ENCODE data around the gene TRAF5.
A peak's percentile ranks its signal among the peaks of the same experiment; 100 is the strongest.
"Not testable (repeated sequence)": the region's sequence is repeated elsewhere in the genome, so short reads cannot be mapped to it uniquely, and the experiment has no call there.

Gene TRAF5

DNA sequence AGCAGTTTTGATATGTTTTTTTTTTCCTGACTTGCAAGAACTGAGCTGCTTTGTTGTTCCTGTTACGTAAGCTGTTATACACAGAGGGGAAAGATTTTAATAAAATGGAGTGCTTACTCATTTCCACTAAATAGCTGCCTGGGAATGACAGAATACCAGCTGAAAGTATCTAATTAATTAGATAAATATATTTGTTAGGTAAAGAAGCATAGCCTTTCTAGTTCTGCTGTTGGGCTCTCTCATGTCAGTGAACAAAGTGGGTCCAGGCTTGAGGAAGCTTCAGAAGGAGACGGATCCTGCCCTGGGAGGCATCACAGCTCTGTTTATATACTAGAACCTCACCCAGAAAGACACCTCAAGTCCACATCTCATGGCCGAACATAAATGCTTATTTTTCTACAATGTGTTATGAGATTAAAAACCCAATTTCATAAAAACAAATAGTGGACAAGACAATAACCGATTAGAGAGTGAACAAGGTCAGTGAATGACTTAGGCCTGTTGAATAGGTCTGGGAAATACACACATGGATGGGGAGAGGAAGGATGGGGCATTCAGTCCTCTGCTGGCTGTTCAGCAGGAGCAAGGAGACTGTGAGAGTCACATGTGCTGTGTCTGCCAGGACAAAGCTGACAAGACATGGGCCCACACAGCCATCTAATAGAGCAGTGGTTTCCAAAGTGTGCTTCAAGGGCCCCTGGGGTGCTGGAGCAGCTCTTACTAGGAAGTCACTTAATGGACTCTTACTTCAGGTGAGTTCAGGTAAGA is 20.6 kb downstream of the TRAF5 start:
- no peak for DNase-seq (ENCODE audit: low spot score)

DNA sequence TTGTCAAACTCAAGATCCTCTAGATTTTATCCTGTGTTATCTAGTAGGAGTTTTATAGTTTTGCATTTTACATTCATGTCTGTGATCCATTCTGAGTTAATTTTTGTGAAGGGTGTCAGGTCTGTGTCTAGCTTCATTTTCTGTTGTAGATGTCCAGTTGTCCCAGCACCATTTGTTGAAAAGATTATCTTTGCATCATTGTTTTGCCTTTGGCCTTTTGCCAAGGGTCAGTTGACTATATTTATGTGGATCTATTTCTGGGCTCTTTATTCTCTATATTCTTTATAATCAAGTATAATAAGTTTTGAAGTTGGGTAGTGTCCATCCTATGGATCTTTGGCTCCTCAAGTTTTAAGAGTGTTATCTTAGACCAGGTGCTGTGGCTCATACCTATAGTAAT is 21.9 kb downstream of the TRAF5 start:
- no peak for DNase-seq (ENCODE audit: low spot score)

DNA sequence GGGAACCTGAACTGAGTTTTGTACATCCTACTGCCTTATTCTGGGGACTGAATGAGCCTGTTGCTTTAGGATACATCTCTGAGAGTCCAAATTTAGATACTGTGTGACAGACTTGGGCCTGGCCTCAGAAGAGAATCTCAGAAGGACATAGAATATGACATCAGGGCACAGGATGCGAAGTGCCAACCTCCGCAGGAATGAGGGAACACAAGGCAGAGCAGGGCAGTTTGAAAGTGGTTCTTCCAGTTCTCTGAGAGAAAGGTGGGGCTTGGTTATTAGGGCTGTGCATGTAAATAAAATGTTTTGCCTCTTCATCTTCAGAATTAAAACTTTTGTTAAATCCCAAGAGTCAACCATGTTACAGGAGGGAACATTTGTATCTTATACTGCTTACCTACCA is 23.1 kb downstream of the TRAF5 start:
- DNase-seq (ENCODE audit: low spot score), result no peak

DNA sequence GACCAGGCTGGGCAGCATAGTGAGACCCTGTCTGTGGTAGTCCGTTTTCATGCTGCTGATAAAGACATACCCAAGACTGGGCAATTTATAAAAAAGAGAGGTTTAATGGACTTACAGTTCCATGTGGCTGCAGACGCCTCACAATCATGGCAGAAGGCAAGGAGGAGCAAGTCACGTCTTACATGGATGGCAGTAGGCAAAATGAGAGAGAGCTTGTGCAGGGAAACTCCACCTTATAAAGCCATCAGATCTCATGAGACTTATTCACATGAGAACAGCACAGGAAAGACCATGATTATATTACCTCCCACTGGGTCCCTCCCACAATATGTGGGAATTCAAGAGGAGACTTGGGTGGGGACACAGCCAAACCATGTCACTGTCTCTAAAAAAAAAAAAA is 25.4 kb downstream of the TRAF5 start:
- DNase-seq (ENCODE audit: low spot score), result not testable (repeated sequence)

DNA sequence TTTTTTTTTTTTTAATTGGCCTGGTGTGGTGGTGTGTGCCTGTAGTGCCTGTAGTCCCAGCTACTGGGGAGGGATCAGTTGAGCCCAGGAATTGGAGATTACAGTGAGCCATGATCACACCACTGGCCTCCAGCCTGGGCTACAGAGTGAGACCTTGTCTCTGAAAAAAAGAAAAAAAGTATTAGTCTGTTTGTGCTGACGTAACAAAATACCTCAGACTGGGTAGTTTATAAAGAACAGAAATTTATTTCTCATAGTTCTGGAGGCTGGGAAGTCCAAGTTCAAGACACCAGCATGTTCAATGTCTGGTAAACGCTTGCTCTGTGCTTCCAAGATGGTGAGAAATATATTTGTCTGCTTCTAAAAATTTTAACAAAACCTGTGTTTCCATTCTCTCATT is 25.8 kb downstream of the TRAF5 start:
- DNase-seq (ENCODE audit: low spot score), result no peak

DNA sequence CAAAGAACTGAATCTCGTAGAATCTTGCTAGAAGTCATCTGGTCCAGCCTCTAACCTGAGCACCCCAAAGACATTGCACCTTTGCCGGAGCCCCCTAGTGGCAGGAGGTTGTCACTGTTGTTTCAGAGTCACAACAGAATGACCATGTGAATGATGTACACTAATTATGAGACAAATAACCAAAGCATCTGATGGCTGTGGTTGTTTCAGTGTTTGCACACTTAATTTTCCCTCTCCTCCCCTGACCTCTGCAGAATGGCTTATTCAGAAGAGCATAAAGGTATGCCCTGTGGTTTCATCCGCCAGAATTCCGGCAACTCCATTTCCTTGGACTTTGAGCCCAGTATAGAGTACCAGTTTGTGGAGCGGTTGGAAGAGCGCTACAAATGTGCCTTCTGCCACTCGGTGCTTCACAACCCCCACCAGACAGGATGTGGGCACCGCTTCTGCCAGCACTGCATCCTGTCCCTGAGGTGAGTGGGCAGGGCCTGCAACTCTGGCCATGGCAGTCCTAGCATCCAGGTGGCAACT is 26.4 kb downstream of the TRAF5 start:
- DNase-seq (ENCODE audit: low spot score), result no peak

DNA sequence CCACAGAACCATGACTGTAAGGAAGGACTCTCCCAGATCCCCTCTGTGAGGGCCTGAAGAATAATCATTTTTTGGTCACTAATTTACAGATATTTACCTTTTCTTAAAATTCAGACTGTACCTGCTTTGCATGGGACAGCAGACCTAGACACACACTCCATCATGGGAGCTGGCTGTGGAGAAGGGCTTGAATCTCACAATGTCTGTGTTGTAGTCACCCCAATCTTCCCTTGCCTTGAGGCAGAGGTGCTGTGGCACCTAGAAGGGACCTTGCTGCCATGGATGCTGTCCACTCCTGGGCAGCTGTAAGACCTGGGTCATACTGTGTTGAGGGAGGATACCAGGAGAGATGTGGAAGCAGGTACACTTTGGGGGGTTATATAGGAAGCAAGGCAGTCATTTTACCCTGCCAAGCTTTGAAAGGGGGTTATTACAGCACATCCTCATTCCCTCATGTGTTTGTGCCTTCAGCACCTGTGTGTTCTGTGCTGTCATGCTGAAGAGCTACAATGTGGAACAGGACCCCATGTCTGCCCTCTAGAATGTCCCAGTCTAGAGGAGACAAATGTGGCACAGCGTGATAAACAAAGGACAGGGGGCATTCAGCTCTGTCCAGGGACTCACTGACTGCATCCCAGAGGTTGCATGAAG is 27.1 kb downstream of the TRAF5 start:
- DNase-seq (ENCODE audit: low spot score), result no peak

DNA sequence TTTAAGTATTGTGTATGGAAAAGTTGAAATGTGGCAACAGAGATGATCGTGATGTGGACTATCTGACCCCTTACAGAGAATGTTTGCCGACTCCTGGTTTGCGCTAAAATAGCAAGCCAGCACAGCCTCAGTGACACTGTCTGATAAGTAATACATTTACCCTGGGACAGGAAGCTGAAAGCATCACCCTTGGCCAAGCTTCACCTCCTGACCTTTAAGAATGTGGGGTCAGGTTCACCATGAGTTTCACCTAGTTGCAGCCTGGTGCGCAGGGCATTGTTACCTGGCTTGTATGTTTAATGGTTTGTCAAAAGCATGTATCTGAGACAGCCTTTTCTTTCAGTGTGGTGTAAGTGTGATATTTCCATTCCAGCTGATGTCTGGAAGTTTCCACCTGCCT is 29.2 kb downstream of the TRAF5 start:
- DNase-seq (ENCODE audit: low spot score), result no peak

DNA sequence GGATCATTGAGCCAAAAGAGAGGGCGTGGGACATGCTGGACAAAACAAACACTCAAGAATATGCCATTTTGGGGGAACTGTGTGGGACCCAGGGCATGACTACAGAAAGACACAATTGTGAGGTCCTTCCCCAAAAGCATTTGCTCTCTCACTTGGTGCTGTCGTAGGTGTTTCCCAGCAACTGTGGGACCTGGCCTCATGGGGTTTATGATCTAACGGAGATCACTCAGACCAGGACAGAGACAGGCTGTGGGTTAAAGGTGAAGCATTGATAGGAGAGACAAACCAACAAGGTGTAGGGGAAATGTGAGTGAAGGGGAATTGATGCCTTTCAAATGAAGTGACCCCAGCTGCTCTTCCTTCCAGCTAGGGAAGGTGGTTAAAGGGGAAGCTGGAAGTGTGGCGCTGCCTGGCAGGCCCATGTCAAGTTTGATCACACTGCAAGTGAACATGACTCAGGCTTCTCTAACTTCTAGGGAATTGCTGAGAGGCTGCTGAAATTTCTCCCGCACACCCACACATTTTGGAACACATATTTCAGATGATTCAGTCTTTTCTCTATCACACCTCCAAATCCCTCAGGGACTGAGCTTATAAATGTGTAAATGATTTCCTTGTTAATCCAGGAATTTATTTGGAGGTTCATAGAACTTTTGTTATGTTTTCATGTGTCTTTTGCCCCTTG is 30.2 kb downstream of the TRAF5 start:
- DNase-seq (ENCODE audit: low spot score), result peak; percentile 27

DNA sequence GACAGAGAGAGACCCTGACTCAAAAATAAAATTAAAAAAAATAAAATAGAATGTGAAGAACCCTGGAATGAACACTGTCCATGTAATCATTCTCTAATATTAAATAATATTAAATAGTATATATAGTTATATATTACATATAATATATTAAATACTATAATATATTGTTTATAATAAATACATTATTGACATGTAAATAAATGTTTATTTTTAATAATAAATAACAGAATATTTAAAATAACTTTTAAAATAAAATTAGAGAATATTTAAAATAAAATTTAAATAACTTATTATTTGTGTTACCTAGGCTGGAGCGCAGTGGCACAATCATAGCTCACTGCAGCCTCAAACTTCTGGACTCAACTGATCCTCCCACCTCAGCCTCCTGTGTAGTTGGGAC is 32.1 kb downstream of the TRAF5 start:
- DNase-seq (ENCODE audit: low spot score), result no peak

DNA sequence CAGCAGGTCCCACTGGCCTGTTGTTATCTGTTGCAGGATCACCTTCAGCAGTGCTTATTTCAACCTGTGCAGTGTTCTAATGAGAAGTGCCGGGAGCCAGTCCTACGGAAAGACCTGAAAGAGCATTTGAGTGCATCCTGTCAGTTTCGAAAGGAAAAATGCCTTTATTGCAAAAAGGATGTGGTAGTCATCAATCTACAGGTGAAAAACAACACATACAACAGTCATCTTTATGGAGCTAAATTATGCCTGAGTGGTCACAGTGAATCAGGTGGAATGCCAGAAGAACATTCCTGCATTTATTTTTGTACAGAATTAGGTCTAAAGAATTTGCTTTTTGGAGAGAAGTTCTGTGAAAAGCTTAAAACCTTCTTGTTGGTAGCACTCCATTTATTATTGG is 33.2 kb downstream of the TRAF5 start:
- DNase-seq (ENCODE audit: low spot score), result no peak

DNA sequence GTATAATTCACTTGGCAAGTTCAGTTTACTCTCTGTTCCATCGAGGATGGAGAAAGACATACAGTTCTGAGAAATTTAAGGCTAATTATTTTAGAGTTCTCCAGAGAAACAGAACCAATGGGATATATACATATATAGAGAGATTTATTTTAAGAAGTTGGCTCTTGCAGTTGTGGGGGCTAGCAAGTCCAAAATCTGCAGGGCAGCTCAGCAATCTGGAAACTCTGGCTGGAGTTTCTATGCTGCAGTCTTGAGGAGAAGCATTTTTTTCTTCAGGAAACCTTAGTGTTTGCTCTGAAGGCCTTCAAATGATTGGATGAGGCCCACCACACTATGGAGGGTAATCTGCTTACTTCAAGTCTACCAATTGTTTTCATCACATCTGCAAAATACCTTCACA is 34.6 kb downstream of the TRAF5 start:
- no peak for DNase-seq (ENCODE audit: low spot score)

DNA sequence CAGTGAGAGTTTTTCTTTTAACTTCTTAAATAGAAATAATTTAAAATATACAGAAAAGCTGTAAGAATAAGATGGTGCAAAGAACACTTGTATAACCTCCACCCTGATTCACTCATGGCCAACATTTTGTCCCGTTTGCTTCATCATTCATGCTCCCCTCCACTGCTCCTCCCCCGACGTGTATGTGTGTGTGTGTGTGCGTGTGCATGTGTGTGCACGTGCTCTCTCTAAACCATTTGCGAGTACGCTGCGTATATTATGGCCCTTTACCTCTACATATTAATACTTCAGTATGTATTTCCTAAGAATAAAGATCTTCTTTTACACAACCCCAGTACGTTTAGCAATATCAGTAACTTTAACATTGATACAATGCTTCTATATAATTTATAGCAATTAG is 43.0 kb downstream of the TRAF5 start:
- no peak for DNase-seq (ENCODE audit: low spot score)

DNA sequence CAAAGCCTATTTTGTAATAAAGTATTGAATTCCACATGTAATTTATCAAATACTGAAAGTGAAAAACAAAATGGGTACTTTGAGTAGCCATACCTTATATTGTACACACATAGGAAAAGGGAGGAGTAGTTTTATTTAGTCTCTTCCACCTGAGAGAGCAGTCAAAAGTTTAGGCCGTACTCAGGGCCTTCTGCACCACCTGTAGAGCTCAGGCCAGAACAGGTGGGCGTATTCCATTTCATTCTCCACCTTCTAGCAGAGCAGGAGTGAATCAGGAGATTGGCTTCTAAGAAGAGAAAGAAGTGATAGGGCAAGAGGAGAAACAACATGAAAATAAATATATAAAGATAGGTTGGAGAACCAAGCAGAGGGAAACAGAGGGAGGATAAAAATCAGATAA is 44.0 kb downstream of the TRAF5 start:
- no peak for DNase-seq (ENCODE audit: low spot score)

DNA sequence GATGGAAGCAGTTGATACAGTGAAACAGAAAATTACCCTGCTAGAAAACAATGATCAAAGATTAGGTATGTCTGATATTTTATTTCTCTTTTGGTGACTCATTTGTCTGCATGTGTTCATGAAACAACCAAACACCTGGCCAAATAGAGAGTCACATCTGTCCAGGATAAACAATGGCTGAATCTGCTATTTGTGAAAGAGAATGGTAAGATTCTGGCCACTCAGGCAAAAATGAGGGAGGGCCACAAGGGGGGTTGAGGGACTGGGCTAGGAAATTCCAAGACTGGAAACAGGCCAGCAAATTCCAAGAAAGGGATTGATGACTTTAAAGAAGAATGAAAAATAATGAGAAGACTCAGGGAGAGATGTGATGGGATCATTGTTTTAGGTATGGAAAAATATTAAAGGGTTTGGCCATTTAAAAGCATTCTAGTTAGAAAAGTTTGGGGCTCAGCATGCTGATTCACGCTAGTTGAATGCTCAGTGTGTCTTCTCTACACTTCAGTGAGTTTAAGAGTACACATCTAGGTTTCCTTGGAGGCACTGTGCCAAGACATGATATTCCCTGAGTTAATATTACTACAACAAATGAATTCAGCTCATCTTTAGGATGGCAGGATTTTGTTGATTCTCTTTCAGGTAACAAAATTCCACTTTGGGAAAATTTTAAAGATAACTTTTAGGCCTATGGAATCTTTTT is 44.9 kb downstream of the TRAF5 start:
- DNase-seq (ENCODE audit: low spot score), result no peak

DNA sequence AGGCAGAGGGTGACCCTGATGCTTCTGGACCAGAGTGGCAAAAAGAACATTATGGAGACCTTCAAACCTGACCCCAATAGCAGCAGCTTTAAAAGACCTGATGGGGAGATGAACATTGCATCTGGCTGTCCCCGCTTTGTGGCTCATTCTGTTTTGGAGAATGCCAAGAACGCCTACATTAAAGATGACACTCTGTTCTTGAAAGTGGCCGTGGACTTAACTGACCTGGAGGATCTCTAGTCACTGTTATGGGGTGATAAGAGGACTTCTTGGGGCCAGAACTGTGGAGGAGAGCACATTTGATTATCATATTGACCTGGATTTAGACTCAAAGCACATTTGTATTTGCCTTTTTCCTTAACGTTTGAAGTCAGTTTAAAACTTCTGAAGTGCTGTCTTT is 45.8 kb downstream of the TRAF5 start:
- DNase-seq (ENCODE audit: low spot score), result no peak

DNA sequence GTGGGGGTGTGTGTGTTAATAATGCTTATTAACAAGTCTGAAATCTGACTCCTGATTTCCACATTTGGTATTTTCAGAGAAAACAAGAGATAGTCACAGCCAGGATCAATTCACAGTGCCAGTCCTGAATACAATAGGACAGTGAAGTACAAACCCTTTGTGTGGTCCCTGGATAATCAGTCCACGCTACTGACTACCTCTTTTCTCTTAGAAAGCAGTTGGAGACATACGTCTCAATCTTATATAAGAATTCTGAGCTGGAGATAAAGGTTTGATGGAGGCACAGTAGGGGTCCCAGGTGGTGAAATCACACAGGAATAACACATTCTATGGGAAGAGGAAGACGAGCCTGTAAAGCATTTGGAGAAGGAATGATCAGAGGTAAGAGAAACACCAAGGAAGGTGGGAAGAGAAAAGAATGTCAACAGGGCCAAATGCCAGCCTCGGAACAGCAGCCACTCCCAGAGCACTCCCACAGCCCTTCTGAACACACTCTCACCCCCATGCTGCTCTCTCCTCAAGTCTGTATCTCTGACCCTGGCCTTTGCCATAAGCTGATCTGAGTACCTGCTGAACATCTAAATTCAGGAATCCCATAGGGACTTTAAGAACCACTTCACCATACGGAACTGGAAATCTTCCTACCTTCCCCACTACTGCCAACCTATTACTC is 48.6 kb downstream of the TRAF5 start:
- DNase-seq (ENCODE audit: low spot score), result no peak

DNA sequence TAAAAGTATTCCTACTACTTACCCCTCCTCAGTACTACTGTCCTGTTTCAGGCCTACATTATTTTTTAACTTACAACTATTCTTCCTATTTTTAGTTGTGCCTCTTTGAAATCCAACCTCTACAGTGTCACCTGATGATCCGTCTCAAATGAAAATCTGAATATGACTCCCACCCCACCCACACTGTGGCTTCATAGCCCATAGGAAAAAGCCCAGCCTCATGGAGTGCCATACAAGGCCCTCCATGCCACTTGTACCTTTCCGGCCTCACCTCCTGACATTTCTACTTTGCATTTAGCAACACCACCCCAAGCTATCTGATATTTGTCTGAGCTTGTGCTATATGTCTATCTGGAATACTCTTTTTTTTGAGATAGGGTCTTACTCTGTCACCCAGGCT is 49.3 kb downstream of the TRAF5 start:
- no peak for DNase-seq (ENCODE audit: low spot score)

DNA sequence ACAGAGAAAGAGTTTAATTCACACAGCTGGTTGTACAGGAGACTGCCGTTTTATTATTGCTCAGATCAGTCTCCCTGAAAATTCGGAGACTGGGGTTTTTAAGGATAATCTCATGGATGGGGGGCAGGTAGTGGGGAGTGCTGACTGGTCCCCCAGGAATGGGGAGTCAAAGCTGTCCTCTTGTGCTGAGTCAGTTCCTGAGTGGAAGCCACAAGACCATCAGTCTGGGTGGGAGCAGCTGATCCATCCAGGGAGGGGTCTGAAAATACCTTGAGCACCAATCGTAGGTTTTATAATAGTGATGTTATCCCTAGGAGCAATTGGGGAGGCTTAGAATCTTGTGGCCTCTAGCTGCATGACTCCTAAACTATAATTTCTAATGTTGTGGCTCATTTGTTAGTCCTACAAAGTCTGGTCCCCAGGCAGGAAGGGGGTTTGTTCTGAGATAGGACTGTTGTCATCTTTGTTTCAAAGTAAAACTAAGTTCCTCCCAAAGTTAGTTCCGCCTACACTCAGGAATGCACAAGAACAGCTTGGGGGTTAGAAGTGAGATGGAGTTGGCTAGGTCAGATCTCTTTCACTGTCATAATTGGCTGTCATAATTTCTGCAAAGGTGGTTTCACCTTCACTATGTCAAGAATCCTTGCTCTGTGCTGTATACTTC is 50.3 kb downstream of the TRAF5 start:
- no peak for DNase-seq (ENCODE audit: low spot score)

DNA sequence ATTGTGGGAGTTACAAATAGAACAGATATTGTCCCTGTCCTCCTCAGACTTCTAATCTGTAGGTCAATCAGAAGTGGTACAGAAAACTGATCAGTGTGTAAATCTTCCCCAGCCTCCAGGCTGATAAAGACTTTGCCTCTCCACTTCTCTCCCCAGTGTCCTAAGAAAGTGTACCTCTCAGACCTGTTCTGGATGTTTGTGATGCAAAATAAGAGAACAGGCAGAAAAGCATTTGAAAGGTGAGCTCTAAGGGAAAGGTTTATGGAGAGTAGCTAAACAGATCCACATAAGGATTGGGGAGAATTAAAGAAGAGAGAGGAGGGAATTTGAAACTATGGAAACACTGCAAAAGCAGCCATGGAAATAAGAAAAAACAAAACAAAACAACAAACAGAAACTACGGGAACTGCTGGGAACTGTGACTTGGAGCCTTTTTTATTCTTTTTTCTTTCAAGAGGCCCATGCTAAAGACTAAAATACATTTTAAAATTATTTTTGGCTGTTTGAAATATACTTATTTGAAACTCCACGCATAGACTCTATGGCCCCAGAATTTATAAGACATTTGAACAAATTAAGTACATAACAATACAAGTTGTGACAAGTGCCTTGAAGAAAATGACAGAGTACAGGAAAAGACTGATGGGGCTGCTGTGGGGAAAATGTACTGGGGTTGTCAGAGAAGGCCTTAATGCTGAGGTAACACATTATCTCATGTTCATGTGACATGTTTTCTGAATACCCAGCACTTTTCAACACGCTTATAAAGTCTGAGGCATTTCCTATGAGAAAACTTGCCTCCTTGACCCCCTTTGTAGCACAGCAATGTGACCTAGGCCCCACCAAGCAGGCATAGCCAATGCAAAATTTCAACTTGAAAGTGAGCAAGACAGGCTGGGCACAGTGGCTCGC is 51.2 kb downstream of the TRAF5 start:
- no peak for DNase-seq (ENCODE audit: low spot score)
